PC-9 (cell line): ENCODE data around the gene NBPF3. TPM values are rescaled to one million over a fixed set of nuclear protein-coding genes. Genes with fewer than 3 reads are reported as not detected.
"Not testable (repeated sequence)": the region's sequence is repeated elsewhere in the genome, so short reads cannot be mapped to it uniquely, and the experiment has no call there.

Source experiments
- BruUV-seq: library from RNA; stranded (reverse); fragments of 400-500 nt; replicated peaks from 2 replicates; lab custom pipeline; 2021; lab: Mats Ljungman, UMichigan
- CTCF ChIA-PET: fragments of 300-600 bp; sonication (Branson Sonifier 250); formaldehyde crosslinking; loops from one replicate; lab custom pipeline; 2022; ENCODE audit warnings: antibody characterized with exemption; lab: Charles Lee
- POLR2A ChIA-PET: fragments of 300-600 bp; sonication (Branson Sonifier 250); formaldehyde crosslinking; loops from one replicate; lab custom pipeline; 2022; ENCODE audit warnings: antibody characterized with exemption; ENCODE audit not compliant: unreplicated experiment; lab: Charles Lee
- DNase-seq, 2 experiments: peaks; one replicate each; pipeline versions ENCODE4 v3.0.0 to v3.0.0-alpha.2; 2015 to 2022; ENCODE audit warnings: mixed read lengths in 1 of 2
- H2AFZ ChIP-seq: fragments of 200-600 bp; sonication (generic); 2 replicates; pipeline ENCODE4 v1.8.1; 2017; ENCODE audit warnings: antibody characterized with exemption
- H3F3A ChIP-seq: fragments of 200-600 bp; sonication (generic); 2 replicates; pipeline ENCODE4 v1.8.1; 2017; ENCODE audit warnings: antibody characterized with exemption, mild to moderate bottlenecking, low read depth; ENCODE audit not compliant: insufficient read depth
- H3K27ac ChIP-seq: fragments of 200-600 bp; sonication (generic); 2 replicates; pipeline ENCODE4 v1.6.1; 2016; ENCODE audit warnings: mixed run types
- H3K27me3 ChIP-seq: fragments of 200-600 bp; sonication (generic); 2 replicates; pipeline ENCODE4 v1.6.1; 2016; ENCODE audit warnings: low read depth, mixed run types; ENCODE audit not compliant: insufficient read depth
- H3K36me3 ChIP-seq: fragments of 200-600 bp; sonication (generic); 2 replicates; pipeline ENCODE4 v1.6.1; 2016; ENCODE audit warnings: low read depth, mixed run types
- H3K4me1 ChIP-seq: fragments of 200-600 bp; sonication (generic); replicated peaks from 2 replicates; pipeline ENCODE4 v1.6.1; 2016; ENCODE audit warnings: mixed run types; ENCODE audit not compliant: insufficient read depth
- H3K4me2 ChIP-seq: fragments of 200-600 bp; sonication (generic); 2 replicates; pipeline ENCODE4 v1.6.1; 2017; ENCODE audit warnings: mixed run types
- H3K4me3 ChIP-seq: fragments of 200-600 bp; sonication (generic); 2 replicates; pipeline ENCODE4 v1.6.1; 2016; ENCODE audit warnings: mixed run types
- H3K79me2 ChIP-seq: fragments of 200-600 bp; sonication (generic); 2 replicates; pipeline ENCODE4 v1.6.1; 2017; ENCODE audit warnings: low read depth, mixed run types
- H3K9me2 ChIP-seq: fragments of 200-600 bp; sonication (generic); 2 replicates; pipeline ENCODE4 v1.8.1; 2017; ENCODE audit warnings: mild to moderate bottlenecking; ENCODE audit not compliant: insufficient read depth
- H3K9me3 ChIP-seq: fragments of 200-600 bp; sonication (generic); 2 replicates; pipeline ENCODE4 v1.8.1; 2016; ENCODE audit warnings: low read depth; ENCODE audit not compliant: insufficient read depth
- H4K20me1 ChIP-seq: fragments of 200-600 bp; sonication (generic); 2 replicates; pipeline ENCODE4 v1.8.1; 2017; ENCODE audit not compliant: insufficient read depth
- CTCF ChIP-seq: fragments of 200-600 bp; sonication (generic); conservative IDR thresholded peaks from 2 replicates; pipeline ENCODE4 v1.6.1; 2017; ENCODE audit warnings: mixed run types, antibody characterized with exemption, mild to moderate bottlenecking, moderate library complexity
- EZH2 ChIP-seq: fragments of 200-600 bp; sonication (generic); IDR thresholded peaks from 2 replicates; pipeline ENCODE4 v1.8.0; 2017; ENCODE audit warnings: antibody characterized with exemption, low read depth
- intact Hi-C: fragments of 100-400 bp; cut with micrococcal nuclease; formaldehyde crosslinking; loops from one replicate; pipeline ENCODE4 v1.10.0; 2022; ENCODE audit not compliant: unreplicated experiment
- total RNA-seq: library from RNA; stranded (reverse); gene quantifications from 2 replicates; pipeline ENCODE4 v1.2.3, GENCODE V29; 2021

NBPF3 gene
- total RNA-seq, 1 experiment from 2014 or later, result 19.2 TPM

DNA sequence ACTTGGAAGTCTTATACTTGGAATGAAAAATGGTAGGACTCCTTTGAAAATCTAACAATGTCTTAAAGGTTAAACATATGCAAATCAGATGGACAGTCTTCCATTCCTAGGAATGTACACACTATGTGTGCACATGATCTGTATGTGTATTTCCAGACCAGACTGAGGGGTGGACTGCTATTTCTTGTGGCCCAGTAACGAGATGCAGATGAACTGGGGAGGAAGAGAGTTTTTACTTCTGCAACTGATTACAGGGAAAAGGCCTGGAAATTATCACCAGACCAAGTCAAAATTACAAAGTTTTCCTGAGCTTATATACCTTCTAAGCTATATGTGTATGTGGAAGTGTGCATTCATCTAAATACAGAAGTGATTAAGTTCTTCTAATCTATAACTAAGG, 17.7 kb downstream of the NBPF3 start:
- CTCF ChIA-PET, result no interaction called here
- BruUV-seq, result no TSS peak

GRCh38 chr1:21465127-21465526, 25.2 kb downstream of the NBPF3 start:
- BruUV-seq, H3K4me3 ChIP-seq, H3K9me3 ChIP-seq, H4K20me1 ChIP-seq, H3K79me2 ChIP-seq, H3K27me3 ChIP-seq, H2AFZ ChIP-seq, H3K9me2 ChIP-seq, H3F3A ChIP-seq, H3K36me3 ChIP-seq, POLR2A ChIA-PET, CTCF ChIA-PET, intact Hi-C loops: not testable (repeated sequence)
- DNase-seq, result peak; percentile 39 to 77
- Histone ChIP-seq H3K4me2 (0 out of 2 replicates have a peak overlapping the region, but pooled peaks have one; percentile 36), H3K4me1 (peaks cover 35% of the 10 kb centered on the region), H3K27ac (0 out of 2 replicates have a peak overlapping the region, but pooled peaks have one; percentile 12)

More for the DNA sequence above, 17.7 kb downstream of the NBPF3 start:
- POLR2A ChIA-PET, result no interaction called here
- Histone ChIP-seq H3K4me3 (no peak overlapping the region), H3K36me3 (no peaks in the 10 kb centered on the region), H3K9me3 (no peaks in the 10 kb centered on the region), H3K27me3 (no peaks in the 10 kb centered on the region), H3K4me1 (peaks cover 15% of the 10 kb centered on the region), H3F3A (peaks cover 4% of the 10 kb centered on the region; the same call in 1 of the 2 replicates), H3K9me2 (no peaks in the 10 kb centered on the region), H3K27ac (no peak overlapping the region), H3K79me2 (no peaks in the 10 kb centered on the region), H4K20me1 (no peaks in the 10 kb centered on the region), H3K4me2 (no peak overlapping the region), H2AFZ (no peak overlapping the region)
- intact Hi-C loops, result no loop called here
- DNase-seq, result no peak
- TF ChIP-seq CTCF (no peak), EZH2 (no peak)

DNA sequence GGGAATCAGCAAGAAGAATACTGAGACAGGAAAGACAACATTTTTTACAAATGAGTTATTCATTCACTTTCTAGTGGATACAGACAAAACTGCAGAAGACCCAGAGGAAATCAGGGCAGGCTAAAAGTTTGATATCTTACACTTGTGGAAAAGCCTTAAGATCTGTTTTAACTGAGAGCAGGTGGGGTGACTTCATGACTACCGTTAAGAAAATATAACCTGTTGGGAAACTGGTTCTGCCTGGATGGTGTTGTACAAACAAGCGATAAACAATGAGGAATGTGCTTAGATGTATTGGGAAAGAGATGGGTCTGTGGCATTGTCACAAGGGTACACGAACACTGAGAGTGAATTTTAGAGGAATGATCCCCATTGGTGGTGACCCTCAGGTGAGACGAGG, 28.0 kb downstream of the NBPF3 start:
- H3K9me2 ChIP-seq, intact Hi-C loops, H3K4me3 ChIP-seq, CTCF ChIA-PET, BruUV-seq, H2AFZ ChIP-seq, H3F3A ChIP-seq, H3K36me3 ChIP-seq, H3K9me3 ChIP-seq, H4K20me1 ChIP-seq, POLR2A ChIA-PET, H3K79me2 ChIP-seq, H3K27me3 ChIP-seq: not testable (repeated sequence)
- DNase-seq, result peak; percentile 28 to 79
- Histone ChIP-seq H3K4me2 (peak overlapping the region; percentile 46; the same call in 1 of the 2 replicates), H3K4me1 (peaks cover 35% of the 10 kb centered on the region), H3K27ac (peak overlapping the region; percentile 34; the same call in 1 of the 2 replicates)

DNA sequence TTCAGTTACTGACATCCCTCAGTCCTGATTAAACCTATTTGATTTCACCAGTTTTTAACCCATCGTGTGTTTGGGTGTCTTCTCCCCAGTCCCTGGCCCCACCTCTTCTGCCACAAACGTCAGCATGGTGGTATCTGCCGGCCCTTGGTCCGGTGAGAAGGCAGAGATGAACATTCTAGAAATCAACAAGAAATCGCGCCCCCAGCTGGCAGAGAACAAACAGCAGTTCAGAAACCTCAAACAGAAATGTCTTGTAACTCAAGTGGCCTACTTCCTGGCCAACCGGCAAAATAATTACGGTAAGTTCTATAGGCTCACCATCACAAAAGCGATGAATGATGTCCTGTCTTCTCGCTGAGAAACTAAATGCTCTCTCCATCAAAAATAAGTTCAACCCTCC, 28.7 kb downstream of the NBPF3 start:
- Histone ChIP-seq H3K27ac (peak overlapping the region; percentile 34; the same call in 1 of the 2 replicates), H3K4me3 (no peak overlapping the region), H3K9me2 (no peaks in the 10 kb centered on the region), H3F3A (peaks cover 10% of the 10 kb centered on the region; the same call in 1 of the 2 replicates), H3K9me3 (no peaks in the 10 kb centered on the region), H3K79me2 (no peaks in the 10 kb centered on the region), H3K4me1 (peaks cover 35% of the 10 kb centered on the region), H3K4me2 (peak overlapping the region; percentile 46; the same call in 1 of the 2 replicates), H2AFZ (no peak overlapping the region), H3K36me3 (no peaks in the 10 kb centered on the region), H3K27me3 (no peaks in the 10 kb centered on the region), H4K20me1 (no peaks in the 10 kb centered on the region)
- intact Hi-C loops, result no loop called here
- peak; percentile 38; the same call in 1 of the 2 replicates for TF ChIP-seq CTCF
- no peak for TF ChIP-seq EZH2
- DNase-seq, result no peak
- ChIA-PET POLR2A (no interaction called here), CTCF (no interaction called here)
- no TSS peak for BruUV-seq
